Ramos (cell line): ENCODE data around the gene RNF144A.

Experiments
- in situ Hi-C: fragments of 300-500 bp; cut with MboI; formaldehyde crosslinking; loops from one replicate; pipeline ENCODE4 v1.14.3; 2022; ENCODE audit warnings: low sequenced_read_pairs; ENCODE audit not compliant: unreplicated experiment

RNF144A gene

GRCh38 chr2:7016601-7017211, 99.5 kb downstream of the RNF144A start:
- in situ Hi-C loops, result no loop called here

DNA sequence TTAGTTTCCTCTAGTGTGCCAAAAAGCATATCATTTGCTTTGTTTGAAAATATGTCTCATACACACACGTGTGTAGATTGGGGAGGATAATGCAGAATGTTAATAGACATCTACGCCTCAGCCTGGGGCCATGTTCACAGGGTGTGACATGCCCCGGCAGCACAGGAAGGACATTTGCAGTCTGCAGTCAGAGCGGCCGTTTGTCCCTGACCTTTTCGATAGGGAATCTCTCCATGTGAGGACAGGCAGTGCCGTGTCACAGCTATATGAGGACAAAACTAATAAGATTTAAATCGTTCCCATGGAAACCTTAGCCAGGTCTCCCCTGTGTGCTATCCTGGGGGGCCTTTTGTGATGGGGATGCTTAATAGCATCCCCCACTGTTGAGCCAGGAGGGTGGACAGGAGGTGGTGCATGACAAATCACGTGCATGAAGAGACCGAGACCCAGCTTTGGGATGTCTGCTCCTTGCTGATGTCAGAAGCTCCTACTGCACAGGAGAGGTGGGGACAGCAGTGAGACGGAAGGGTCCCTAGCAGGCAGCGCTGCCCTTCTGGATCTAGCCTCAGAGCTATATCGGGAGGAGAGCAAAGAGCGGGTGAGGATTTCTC, 100.6 kb downstream of the RNF144A start:
- in situ Hi-C loops, result no loop called here

DNA sequence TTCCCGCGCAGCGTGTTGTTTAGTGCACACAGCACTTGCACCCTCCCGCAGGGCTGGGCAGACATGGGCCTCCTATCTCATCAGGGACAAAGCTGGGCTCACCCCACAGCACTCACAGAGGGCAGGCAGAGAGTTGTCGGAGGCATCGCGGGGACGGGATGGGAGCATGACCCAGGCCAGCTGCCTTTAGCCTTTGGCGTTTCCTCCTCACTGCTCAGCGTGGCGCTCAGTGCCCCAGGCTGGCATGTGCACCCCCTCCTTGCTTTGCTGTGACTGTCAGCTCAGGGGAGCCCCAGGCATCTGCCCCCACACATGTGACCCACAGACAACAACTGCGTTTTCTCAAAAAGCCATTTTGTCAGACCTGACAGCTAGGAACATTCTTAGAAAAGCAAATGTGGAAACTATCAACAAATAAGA, 101.1 kb downstream of the RNF144A start:
- in situ Hi-C loops, result no loop called here

DNA sequence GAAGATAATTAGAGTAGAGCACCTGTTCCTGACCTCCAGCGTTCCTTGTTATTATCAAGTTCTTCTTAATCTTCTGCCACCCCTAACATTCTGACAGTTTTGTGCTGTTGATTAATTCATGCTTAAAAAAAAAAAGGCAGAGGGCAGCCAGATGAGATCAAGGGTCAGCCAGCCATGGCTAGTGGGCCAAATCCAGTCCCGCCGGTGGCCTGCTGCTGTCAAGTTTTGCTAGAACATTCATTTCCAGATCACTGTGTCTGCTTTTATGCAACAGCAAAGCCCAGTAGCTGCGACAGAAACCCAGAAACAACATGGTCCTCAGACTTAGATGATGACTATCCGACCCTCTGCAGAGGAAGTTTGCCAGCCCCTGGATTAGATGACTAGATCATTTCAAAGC, 101.6 kb downstream of the RNF144A start:
- in situ Hi-C loops, result no loop called here

- in situ Hi-C loops, result no loop called here
Observed at GRCh38 chr2:7019191-7019590, 102.0 kb downstream of the RNF144A start.

- in situ Hi-C loops, result no loop called here
Observed at GRCh38 chr2:7020059-7020458, 102.8 kb downstream of the RNF144A start.

- in situ Hi-C loops, result no loop called here
Observed at GRCh38 chr2:7020468-7020867, 103.3 kb downstream of the RNF144A start.

DNA sequence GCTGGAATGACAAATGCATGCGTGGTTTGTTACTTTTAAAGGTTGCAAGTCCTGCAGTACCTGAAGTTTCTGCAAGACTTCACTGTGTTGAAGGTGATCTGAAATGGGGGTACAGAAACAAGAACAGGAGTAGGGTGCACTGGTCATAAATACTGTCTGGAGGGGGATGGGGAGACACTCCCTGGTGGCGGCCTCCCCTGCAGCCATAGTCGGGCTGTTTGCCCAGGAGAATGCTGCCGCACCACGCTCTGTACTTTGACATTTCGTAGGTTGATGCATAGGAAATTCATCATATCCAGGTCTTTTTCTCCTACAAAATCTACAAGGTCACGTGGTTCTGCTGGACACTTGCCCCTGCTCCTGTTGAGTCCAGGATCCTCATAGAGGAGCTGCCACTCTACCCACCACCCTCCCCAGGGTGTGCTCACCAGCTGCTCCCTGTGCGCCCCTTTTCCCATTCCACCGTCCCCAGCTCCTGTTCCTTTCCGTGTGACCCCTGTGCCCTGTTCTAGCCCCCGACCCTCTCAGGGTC, 103.8 kb downstream of the RNF144A start:
- in situ Hi-C loops, result no loop called here

- in situ Hi-C loops, result no loop called here
Observed at GRCh38 chr2:7022492-7023385, 105.5 kb downstream of the RNF144A start.

DNA sequence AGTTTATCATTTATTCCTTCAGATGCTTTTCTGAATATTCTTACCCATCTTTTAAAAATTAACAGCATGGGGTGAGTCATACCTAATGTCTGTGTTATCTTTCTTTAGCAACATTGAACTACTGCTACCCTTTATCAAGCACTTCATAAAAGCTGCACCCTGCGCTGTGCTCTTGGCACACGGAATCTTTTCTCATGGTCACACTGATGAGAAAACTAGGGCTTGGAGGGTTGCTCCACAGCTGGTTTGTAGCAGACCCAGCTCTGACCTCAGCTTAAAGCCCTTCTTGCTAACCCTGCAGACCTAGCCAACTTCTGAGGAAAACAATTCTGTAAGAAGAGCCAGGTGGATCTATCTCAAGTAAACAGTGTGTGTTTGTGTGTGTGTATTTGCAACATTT, 106.3 kb downstream of the RNF144A start:
- in situ Hi-C loops, result no loop called here

DNA sequence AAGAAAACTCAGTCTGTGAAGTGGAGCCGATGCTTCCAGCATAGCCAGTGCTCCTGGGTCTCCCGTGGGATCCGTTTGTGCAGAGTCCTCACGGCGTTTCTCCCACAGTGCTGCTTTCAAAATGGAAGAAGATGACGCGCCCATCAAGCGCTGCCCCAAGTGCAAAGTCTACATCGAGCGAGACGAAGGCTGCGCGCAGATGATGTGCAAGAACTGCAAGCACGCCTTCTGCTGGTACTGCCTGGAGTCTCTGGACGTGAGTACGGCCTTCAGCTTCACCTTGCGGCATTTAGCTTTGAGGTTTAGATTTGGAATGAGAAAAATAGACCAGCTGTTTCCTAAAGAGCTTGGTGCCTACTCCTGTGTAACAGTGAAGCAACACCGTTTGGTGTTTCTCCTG, 107.0 kb downstream of the RNF144A start:
- in situ Hi-C loops, result no loop called here

GRCh38 chr2:7025082-7025481, 107.9 kb downstream of the RNF144A start:
- in situ Hi-C loops, result no loop called here

- in situ Hi-C loops, result no loop called here
Observed at GRCh38 chr2:7026742-7027141, 109.5 kb downstream of the RNF144A start.

- in situ Hi-C loops, result no loop called here
Observed at GRCh38 chr2:7027411-7027810, 110.2 kb downstream of the RNF144A start.

DNA sequence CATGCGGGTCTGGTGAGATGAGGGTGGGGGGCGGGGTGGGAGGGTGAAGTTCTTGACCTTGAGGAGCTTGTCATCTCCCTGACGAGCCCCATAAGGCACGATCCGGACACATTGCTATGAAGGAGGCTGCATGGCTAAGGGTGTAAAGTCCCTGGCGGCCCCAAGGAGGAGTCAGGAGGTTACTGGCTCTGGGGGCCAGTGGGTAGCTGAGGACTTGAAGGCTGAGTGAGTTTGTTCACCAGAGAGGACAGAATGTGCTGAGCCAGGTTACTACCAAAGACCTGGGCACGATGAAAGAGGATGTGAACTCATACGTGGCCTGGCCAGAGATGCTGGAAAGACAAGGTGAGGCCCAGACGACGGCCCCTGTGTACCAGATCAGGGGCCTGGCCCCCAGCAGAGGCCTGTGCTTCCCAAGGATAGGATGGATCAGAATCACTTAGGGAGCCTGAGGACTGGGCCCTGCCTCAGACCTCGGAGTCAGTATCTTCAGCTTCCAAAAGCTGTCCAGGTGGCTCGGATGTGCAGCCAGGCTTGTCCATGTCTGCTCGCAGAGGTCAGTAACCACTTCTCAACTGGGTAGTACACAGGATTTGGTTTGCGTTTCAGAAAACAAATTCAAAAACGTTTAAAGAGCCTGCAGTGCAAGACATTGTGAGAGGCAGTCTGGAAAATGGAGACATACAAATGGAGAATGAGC, 110.9 kb downstream of the RNF144A start:
- in situ Hi-C loops, result no loop called here

DNA sequence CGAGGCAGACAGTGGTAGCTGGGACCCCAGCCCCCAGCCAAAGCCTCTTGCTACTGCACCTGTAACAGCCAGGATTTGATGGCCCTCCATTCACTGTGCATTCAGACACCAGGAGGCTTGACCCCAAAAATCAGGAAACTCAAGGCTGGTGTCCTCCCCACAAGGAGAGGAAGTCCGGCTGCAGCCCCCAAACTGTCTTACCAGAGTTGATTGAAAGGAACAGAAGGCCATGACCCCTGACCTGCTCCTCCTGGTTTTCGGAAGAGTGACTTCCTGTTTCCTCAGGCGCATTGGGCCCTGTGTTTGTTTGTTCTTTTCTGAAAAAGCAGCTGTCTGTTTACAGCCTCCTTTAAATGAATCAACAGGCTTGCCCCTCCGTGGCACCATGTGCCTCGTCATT, 111.6 kb downstream of the RNF144A start:
- in situ Hi-C loops, result no loop called here

DNA sequence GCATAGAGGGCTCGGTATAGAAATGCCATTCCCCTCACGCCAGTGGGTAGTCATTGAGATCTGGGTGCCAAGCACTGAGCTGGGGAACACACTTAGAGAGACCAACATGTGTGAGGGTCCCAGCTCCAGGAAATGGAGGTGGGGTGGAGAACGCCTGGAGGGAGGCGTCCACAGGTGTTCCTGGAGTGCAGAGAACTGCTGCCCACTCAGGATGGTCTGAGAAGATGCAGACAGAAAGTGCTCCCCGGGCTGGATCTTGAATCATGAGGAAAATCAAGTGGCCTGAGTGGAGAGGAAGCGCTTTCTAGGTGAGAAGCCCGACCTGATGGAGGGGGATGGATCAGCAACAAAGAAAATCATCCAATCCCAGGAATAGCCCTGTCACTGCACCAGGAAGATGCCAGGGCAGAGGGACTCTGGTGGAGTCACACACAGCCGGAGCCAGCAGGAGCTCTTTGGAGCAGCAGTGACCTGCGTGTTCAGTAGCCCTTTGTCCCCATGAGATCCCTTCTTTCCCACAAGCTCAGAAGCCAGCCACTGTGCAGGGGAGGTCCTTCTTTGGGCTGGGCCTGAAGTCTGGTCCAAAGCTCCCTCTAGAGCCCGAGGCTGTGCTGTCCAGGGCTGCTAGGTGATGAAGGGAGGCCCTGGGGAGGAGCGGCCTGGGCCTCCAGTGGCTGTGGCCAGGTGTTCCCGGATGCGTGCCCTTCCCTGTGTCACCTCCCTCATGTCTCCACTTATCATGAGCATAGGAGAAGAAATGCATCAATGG, 112.3 kb downstream of the RNF144A start:
- in situ Hi-C loops, result no loop called here

DNA sequence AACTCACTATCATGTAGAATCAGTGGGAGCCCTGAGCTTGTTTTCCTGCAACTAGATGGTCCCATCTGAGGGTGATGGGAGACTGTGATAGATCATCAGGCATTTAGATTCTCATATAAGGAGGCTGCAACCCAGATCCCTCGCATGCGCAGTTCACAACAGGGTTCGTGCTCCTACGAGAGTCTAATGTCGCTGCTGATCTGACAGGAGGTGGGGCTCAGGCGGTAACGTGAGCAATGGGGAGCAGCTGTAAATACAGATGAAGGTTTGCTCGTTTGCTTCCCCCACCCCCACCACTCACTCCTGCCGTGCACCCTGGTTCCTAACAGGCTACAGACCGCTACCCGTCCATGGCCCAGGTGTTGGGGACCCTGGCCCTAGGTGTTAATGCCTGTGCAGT, 113.6 kb downstream of the RNF144A start:
- in situ Hi-C loops, result no loop called here

DNA sequence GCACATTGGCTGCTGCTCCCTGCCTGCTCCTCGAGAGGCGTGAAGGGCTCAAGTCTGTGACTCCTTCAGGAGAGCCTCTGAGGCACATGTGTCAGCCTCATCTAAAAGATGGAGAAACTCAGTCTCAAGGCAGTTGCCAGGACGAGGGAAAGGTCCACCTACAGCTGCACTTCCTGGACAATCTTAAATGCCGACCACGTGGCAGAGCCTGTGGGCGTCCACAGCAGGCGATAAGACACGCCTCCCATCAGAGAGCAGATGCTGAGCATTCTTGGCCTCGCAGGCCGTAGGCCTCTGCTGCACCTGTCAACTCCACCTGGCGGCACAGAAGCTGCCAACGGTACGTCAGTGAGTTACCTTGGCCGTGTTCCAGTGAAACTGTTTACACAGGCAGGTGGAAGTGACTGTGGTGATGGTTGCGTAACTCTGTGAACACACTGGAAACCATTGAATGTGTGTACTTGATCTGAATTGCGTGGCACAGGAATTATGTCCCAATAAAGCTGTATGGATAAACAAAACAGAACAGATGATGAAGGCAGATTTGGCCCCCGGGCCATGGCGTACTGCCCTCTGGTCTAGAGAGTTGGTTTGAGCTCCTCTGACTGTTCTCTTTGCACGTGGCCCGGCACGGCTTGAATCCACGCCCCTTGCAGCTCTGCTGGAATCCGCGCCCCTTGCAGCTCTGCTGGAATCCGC, 114.5 kb downstream of the RNF144A start:
- in situ Hi-C loops, result no loop called here
